ENCODE data around the gene PLCH1.
"Not testable (repeated sequence)": the region's sequence is repeated elsewhere in the genome, so short reads cannot be mapped to it uniquely, and the experiment has no call there.

Gene PLCH1

DNA sequence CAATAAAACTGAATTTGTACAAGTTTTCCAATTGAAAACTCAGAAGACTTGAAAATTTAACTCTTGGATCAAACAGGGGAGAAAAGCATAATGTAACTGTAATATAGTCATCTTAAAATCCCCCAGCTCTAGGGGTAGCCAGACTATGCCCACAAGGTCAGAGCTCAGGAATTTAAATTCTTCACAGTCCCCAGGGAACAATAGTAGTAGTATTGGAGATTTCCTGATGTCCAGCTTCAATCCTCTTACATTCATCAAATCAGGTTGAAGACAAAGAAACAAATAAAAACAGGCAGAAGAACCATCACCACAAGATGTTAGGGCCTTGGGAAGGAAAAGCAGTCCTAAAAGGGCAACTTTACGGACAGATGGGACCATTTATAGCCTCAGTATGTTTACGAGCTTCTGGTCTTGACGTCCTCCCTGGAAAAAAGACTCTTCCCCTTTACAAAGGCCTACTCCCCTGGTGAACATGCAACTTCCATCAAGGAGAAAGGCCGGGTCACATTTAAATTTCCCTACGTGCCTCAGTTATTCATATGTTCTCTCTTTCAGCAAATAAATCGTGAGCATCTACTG, 96.8 kb downstream of the PLCH1 start:
- Histone ChIP-seq H3K4me3 (no peak overlapping the region), H3K27ac (no peak overlapping the region)

- no peak overlapping the region for H3K4me3 ChIP-seq
- H3K27ac ChIP-seq: no peak overlapping the region
Observed at GRCh38 chr3:155647206-155647605, 97.7 kb downstream of the PLCH1 start.

GRCh38 chr3:155646669-155647068, 98.2 kb downstream of the PLCH1 start:
- Histone ChIP-seq H3K4me3 (no peak overlapping the region), H3K27ac (no peak overlapping the region)

DNA sequence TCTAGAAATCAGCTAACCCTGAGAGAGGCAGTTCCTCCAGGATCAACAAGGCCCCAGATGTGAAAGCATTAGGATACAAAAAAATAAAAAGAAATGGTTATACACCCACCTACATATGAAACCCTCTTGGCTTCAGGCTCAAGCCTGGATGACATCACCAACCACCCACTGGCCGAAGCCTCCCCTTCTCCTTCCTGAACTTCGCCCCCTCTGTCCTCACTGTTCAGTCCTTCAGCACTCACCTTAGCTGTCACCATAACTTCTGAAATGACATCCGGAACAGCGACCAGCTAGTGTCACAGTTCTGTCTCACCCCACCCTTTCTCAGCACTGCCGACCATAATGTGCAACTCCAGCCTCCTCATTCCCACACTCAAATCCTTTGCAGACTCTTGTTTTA, 98.7 kb downstream of the PLCH1 start:
- Histone ChIP-seq H3K4me3 (no peak overlapping the region), H3K27ac (no peak overlapping the region)

- Histone ChIP-seq H3K27ac (no peak overlapping the region), H3K4me3 (no peak overlapping the region)
Observed at GRCh38 chr3:155643581-155644165, 101.2 kb downstream of the PLCH1 start.

DNA sequence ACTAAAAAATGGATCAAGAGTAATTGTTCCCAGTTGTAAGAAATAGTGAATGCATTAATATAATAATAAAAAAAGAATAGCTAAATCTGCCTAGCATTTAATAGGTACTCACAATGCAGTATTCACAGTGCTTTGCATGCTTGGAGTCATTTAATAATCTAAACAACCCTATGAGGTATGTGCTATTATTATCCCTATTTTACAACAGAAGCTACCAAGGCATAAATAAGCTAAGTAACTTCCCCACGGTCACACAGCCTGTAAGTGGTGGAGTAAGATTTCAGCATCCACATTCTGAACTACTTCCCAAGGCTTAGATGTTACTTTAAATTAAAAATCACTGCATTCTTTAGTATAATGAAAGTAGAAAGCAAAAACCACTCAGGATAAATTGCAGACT, 102.9 kb downstream of the PLCH1 start:
- Histone ChIP-seq H3K4me3 (no peak overlapping the region), H3K27ac (no peak overlapping the region)

DNA sequence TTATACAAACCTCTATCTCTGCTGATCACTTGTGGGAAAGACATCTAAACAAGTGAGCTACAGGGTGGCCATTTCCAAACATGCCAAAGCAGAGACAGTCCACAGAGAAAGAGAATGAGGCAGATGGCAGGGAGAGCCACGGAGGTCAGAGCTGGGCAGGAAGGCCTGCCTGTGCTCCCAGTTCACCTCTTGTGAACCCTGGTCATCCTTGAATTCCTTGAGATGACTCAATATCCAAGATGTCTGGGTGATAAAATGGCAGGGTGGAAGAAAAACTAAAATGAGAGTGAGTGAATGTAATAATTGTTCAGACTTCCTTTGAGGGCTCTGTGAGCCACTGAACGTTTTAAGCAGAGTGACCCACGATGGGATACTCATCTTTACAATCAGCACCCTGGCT, 104.8 kb downstream of the PLCH1 start:
- H3K27ac ChIP-seq: no peak overlapping the region
- no peak overlapping the region for H3K4me3 ChIP-seq

DNA sequence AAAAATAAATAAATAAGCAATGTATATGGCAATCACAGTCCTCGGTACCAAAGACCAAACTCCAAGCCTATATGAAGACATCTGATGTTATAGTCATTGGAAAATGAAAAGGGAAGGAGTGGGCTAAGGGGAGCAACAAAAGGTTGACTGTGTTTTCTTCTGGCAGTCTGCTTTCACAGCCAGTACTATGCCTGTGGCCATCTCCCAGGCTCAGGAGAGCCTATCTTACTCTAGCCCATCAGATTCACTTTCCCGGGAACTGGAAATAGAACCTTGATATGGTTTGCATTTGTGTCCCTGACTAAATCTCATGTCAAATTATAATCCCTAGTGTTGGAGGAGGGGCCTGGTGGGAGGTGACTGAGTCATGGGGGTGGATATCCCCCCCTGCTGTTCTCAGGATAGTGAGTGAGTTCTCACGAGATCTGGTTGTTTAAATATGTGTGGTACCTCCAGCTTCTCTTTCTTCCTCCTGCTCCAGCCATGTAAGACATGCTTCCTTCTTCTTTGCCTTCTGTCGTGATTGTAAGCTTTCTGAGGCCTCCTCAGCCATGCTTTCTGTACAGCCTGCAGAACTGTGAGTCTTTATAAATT, 105.3 kb downstream of the PLCH1 start:
- Histone ChIP-seq H3K4me3 (no peak overlapping the region), H3K27ac (no peak overlapping the region)

DNA sequence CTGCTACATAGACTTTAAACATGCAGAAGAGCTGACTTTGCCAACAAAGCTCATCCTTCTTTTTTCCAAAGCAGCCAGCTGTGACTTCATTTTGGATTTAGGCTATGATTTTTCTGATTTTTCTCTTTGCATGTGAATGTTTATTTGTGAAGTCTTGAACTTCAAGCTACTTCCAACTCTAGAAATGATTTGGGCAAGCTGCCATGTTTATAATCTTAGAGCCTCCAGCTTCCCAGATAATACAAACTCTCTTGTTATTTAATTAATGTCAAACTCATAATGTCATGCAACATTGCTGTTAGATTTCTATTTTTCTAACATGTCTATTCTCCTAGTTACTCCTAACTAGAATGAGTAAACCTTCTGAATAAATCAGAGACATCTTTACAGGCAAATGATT, 106.4 kb downstream of the PLCH1 start:
- not testable (repeated sequence) for H3K27ac ChIP-seq

GRCh38 chr3:155637567-155637966, 107.3 kb downstream of the PLCH1 start:
- no peak overlapping the region for H3K4me3 ChIP-seq
- H3K27ac ChIP-seq: no peak overlapping the region

More for the DNA sequence above, 106.4 kb downstream of the PLCH1 start:
- not testable (repeated sequence) for H3K4me3 ChIP-seq

- H3K4me3 ChIP-seq: no peak overlapping the region
- H3K27ac ChIP-seq: no peak overlapping the region
Observed at GRCh38 chr3:155635056-155635455, 109.8 kb downstream of the PLCH1 start.

- no peak overlapping the region for H3K27ac ChIP-seq
- H3K4me3 ChIP-seq: no peak overlapping the region
Observed at GRCh38 chr3:155634121-155634719, 110.7 kb downstream of the PLCH1 start.

- no peak overlapping the region for H3K27ac ChIP-seq
- H3K4me3 ChIP-seq: no peak overlapping the region
Observed at GRCh38 chr3:155631323-155632019, 113.4 kb downstream of the PLCH1 start.

DNA sequence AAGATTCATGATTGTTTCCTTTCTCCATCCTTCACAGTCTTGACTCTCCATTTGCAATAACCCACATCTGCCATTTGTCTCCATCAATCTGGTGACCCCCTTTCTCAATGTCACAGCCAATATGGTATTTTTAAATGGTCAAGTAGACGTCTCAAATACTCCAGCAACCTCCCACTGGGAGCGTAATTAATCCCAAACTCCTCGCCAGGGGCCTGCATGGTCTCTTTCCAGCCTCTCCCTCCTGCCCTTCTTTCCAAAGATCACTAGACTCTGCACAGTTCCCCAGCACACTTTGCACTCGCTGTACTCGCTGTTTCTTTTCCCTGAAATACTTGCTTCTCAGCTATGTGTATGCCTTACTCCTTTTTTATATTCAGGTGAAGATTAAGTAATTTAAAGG, 115.3 kb downstream of the PLCH1 start:
- Histone ChIP-seq H3K4me3 (no peak overlapping the region), H3K27ac (no peak overlapping the region)

- H3K27ac ChIP-seq: no peak overlapping the region
- no peak overlapping the region for H3K4me3 ChIP-seq
Observed at GRCh38 chr3:155629056-155629455, 115.8 kb downstream of the PLCH1 start.

- H3K4me3 ChIP-seq, H3K27ac ChIP-seq: not testable (repeated sequence)
Observed at GRCh38 chr3:155622647-155623046, 122.2 kb downstream of the PLCH1 start.

DNA sequence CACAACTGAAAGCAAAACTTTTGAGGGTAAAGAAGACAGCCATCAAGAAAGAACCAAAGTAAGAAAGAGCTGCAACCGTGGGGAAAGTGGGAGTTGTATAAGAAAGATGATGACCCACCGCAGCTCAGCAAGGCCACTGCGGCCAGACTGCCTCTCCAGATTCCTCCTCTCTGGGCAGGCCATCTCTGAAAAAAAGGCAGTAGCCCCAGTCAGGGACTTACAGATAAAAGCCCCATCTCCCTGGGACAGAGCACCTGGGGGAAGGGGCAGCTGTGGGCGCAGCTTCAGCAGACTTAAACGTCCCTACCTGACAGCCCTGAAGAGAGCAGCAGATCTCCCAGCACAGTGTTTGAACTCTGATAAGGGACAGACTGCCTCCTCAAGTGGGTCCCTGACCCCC, 124.3 kb downstream of the PLCH1 start:
- not testable (repeated sequence) for H3K4me3 ChIP-seq, H3K27ac ChIP-seq

DNA sequence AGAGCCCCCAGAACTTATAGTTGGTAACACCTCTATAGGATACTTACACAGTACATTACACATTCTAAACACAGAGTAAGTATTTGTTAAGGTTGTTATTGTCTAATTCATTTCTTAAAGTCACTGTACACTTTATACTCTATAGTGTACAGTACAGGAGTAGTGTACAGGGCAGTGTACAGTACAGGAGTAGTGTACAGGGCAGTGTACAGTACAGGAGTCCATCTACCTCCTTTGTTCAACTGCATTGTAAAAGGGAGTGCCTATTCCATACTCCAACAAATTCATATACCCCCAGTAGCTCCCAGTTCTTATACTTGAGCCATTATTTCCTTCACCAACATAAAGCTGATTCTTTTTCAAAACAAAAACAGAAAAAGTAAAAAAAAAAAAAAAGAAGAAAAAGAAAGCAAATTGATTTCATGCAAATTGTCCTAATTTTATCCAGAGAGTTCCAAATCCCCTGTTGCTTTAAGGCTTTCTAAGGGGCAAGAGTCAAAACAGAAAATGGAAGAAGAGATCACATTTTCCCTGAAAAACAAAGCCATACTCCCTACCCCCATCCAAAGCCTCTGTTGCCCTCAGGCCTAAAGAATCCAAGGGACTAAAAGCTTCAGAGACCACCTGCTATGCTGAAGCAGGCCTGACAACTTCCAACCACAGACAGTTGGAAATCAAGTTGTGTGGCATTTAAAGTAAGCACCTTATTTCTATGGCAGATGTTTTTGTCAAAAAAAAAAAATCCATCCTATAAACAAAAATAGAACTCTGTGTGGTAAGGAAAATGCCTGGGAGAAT, 125.6 kb downstream of the PLCH1 start:
- no peak overlapping the region for H3K4me3 ChIP-seq
- no peak overlapping the region for H3K27ac ChIP-seq

- H3K4me3 ChIP-seq: no peak overlapping the region
- no peak overlapping the region for H3K27ac ChIP-seq
Observed at GRCh38 chr3:155618543-155618942, 126.3 kb downstream of the PLCH1 start.

DNA sequence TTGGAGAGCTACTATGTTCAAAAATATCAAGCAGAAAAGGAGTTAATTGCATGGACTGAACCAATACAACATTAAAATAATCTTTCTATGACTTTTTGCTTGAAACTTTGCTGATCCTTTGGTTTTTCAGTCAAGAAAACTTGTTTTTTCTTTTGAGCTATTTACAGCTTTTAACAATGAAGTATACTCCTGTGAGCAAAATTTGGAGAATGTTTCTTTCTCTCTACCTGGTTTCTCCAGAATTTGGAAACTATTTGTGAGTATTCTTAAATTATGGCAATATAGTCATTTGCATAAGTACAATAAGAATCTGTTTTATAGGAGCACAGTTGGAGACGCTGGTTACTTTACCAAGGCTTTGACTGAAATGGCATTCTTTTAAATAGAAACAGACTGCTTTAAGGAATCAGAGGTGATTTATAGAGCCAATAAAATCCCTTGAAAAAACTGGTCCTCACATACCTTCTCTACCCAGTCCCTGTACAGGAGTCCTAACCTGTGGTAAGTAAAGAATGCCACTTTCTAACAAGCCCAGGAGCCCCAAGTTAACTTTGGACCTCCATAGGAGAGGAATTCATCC, 127.4 kb downstream of the PLCH1 start:
- no peak overlapping the region for H3K4me3 ChIP-seq

More for the DNA sequence above, 127.4 kb downstream of the PLCH1 start:
- no peak overlapping the region for H3K27ac ChIP-seq

Data from skin epidermis (tissue), 12 donors.